Testis (tissue), 2 donors: ENCODE measurements around the gene ZFYVE21.

Experiments used
- CTCF ChIP-seq, 3 experiments: fragments of 450-650 bp in 2 of 3; fragments of 200-600 bp in 1 of 3; sonication (generic) in 1 of 3; IDR thresholded peaks; one replicate each; pipeline ENCODE4 v1.5.1; 2016 to 2019; ENCODE audit warnings: antibody characterized with exemption in 3 of 3, mild to moderate bottlenecking in 2 of 3, moderate library complexity in 1 of 3
- POLR2A ChIP-seq: fragments of 450-650 bp; IDR thresholded peaks from one replicate; pipeline ENCODE4 v1.6.1; 2017; ENCODE audit warnings: antibody characterized with exemption, mild to moderate bottlenecking, moderate library complexity

GRCh38 chr14:103770902-103771301 is 55.3 kb downstream of the ZFYVE21 start:
- TF ChIP-seq CTCF (IDR thresholded peaks at IDR 0.05) = no peak
- no peak for TF ChIP-seq POLR2A
